Ectodermal cell (in vitro differentiated cells): ENCODE data around the gene WWOX.

ENCODE experiments used
- H3K27ac ChIP-seq: 2 replicates; pipeline ENCODE4 v1.7.0; 2013; ENCODE audit warnings: mild to moderate bottlenecking, low read depth, low read length; ENCODE audit not compliant: insufficient read depth, poor library complexity, severe bottlenecking
- H3K27me3 ChIP-seq: 2 replicates; pipeline ENCODE4 v1.7.0; 2013; ENCODE audit warnings: mild to moderate bottlenecking, low read length; ENCODE audit not compliant: insufficient read depth, control insufficient read depth, poor library complexity, severe bottlenecking
- H3K36me3 ChIP-seq: one replicate; pipeline ENCODE4 v1.7.0; 2013; ENCODE audit warnings: low read length; ENCODE audit not compliant: control insufficient read depth, insufficient read depth
- H3K4me1 ChIP-seq: one replicate; pipeline ENCODE4 v1.7.0; 2013; ENCODE audit warnings: low read length; ENCODE audit not compliant: control insufficient read depth, insufficient read depth
- H3K4me3 ChIP-seq: 2 replicates; pipeline ENCODE4 v1.7.0; 2013; ENCODE audit warnings: low read depth, low read length, control low read depth; ENCODE audit not compliant: insufficient read depth
- H3K9me3 ChIP-seq: 2 replicates; pipeline ENCODE4 v1.7.0; 2013; ENCODE audit warnings: mild to moderate bottlenecking, low read length, moderate library complexity; ENCODE audit not compliant: control insufficient read depth
- WGBS, 2 experiments: methylation state at CpG; one replicate each; pipeline ENCODE4 v1.1.7; 2013; ENCODE audit warnings: missing lambda C conversion rate in 2 of 2; 5-methylcytosine and 5-hydroxymethylcytosine counted together

The WWOX gene

DNA sequence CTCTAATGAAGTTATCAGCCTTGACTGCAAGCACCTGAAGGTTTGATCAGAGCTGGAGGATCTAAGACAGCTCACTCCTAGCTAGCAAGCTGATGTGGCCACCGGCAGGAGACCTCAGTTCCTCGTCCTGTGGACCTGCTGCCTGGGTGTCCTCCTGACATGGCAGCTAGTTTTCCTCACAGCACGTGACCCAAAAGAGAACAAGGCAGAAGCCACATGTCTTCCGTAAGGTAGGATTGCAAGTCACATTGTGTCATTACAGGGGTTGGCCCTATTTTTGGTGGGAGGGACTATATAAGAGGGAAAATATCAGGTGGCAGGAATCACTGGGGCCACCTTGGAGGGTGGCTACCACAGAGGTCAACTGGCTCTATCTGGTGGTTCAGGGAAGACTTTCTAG, 18.1 kb upstream of the WWOX start:
- no peaks in the 10 kb centered on the region for H3K27me3 ChIP-seq
- no peaks in the 10 kb centered on the region for H3K36me3 ChIP-seq

DNA sequence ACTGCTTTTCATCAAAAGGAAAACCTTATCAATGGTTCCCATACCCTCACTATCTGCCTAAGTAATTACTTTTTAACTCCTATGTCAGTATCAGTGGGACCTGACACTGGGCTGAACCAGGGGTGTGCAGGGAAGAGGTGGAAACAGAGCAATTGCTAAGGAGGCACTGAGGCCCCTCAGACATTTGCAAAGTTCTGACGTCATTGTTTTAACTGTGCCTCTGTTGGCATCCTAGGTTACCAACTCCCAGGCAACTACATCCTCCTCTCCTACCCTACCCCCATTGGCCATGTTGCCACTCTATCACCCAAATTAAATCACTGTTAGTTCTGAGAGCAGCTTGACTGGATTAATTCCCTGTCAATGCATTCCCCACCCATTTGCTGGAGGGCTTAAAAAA, 8.0 kb upstream of the WWOX start:
- Histone ChIP-seq H3K4me1 (no peaks in the 10 kb centered on the region), H3K4me3 (no peak overlapping the region), H3K27me3 (no peaks in the 10 kb centered on the region), H3K36me3 (no peaks in the 10 kb centered on the region), H3K9me3 (no peaks in the 10 kb centered on the region), H3K27ac (no peak overlapping the region)
- WGBS, 2 experiments = 82 to 84% methylated on average over 1 of the region's 1 CpG

More for the DNA sequence above, 18.1 kb upstream of the WWOX start:
- Histone ChIP-seq H3K9me3 (no peaks in the 10 kb centered on the region), H3K4me3 (no peak overlapping the region), H3K27ac (no peak overlapping the region), H3K4me1 (no peaks in the 10 kb centered on the region)
- WGBS, 2 experiments = 92 to 94% methylated on average over 4 of the region's 4 CpGs

DNA sequence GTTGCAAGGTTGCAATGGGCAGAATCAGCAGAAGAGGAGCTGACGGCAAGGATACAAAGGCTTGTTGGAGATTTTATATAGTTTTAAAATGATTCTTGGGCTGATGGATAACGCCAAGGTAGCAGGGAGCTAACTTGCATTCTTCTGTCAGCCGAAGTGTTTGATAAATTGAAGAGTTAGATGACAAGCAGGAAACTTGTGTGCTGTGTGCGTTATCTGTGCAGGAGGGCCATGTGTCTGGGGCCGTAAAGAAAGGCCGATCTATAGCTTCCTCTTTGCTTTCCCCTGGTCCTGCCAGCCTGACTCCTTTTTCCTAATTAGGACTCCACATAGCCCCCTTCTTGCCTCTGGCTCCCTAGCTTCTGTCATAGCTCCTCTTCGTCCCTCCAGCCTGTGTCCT, 6.7 kb upstream of the WWOX start:
- Histone ChIP-seq H3K27ac (no peak overlapping the region), H3K27me3 (no peaks in the 10 kb centered on the region), H3K9me3 (no peaks in the 10 kb centered on the region), H3K4me3 (no peak overlapping the region), H3K4me1 (no peaks in the 10 kb centered on the region), H3K36me3 (no peaks in the 10 kb centered on the region)
- WGBS, 2 experiments = 90% methylated on average over 7 of the region's 7 CpGs

DNA sequence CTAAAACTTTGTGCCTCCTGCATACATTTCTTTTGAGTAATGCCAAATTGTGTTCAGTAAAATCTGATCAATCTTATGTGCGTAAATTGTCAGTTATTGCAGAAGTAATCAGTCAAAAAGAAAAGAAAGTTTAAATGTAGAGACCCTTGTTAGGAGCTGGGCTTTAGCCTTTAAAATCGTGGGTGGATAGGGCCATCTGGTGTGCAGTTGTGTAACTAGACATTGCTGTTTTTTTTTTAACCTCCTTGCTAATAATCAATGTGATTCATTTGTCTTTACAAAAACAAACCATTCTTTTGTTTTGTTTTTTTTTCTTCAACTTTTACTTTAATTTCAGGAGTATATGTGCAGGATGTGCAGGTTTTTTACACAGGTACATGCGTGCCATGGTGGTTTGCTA, 5.3 kb upstream of the WWOX start:
- 85 to 90% methylated on average over 3 of the region's 3 CpGs for WGBS, 2 experiments
- H3K4me1 ChIP-seq = no peaks in the 10 kb centered on the region
- H3K4me3 ChIP-seq = no peak overlapping the region
- H3K27ac ChIP-seq = no peak overlapping the region
- H3K9me3 ChIP-seq = no peaks in the 10 kb centered on the region
- no peaks in the 10 kb centered on the region for H3K36me3 ChIP-seq
- H3K27me3 ChIP-seq = no peaks in the 10 kb centered on the region

DNA sequence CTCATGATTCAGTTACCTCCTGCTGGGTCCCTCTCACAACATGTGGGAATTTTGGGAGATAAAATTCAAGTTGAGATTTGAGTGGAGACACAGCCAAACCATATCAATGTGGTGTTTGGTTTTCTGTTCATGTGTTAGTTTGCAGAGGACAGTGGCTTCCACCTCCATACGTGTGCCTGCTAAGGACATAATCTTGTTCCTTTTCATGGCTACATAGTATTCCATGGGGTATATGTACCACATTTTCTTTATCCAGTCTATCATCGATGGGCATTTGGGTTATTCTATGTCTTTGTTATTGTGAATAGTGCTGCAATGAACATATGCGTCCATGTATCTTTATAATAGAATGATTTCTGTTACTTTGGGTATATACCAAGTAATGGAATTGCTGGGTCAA, 4.5 kb upstream of the WWOX start:
- H3K27ac ChIP-seq = no peak overlapping the region
- H3K36me3 ChIP-seq = no peaks in the 10 kb centered on the region
- no peak overlapping the region for H3K4me3 ChIP-seq
- H3K27me3 ChIP-seq = no peaks in the 10 kb centered on the region
- H3K9me3 ChIP-seq = no peaks in the 10 kb centered on the region
- H3K4me1 ChIP-seq = no peaks in the 10 kb centered on the region
- 79 to 90% methylated on average over 2 to 3 of the region's 3 CpGs for WGBS, 2 experiments

DNA sequence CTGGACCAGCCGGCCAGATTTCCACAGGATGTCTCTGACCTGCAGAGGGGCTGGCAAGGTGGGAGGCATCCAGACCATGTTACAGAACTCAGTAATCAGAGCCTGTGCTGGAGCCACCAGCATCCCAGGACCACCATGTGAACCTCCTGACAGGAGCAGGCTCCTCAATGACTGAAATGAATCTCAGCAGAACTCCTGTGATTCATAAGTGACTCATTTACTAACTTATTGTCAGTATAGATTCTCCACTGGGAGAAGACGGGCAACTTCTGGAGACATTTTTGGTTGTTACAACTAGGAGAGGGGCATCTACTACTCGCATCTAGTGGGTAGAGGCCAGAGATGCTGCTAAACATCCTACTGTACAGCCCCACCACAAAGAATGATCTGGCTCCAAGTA, 3.1 kb upstream of the WWOX start:
- H3K27ac ChIP-seq = no peak overlapping the region
- no peak overlapping the region for H3K4me3 ChIP-seq
- no peaks in the 10 kb centered on the region for H3K36me3 ChIP-seq
- H3K9me3 ChIP-seq = no peaks in the 10 kb centered on the region
- 96% methylated on average over 3 of the region's 3 CpGs for WGBS, 2 experiments
- no peaks in the 10 kb centered on the region for H3K27me3 ChIP-seq
- no peaks in the 10 kb centered on the region for H3K4me1 ChIP-seq

DNA sequence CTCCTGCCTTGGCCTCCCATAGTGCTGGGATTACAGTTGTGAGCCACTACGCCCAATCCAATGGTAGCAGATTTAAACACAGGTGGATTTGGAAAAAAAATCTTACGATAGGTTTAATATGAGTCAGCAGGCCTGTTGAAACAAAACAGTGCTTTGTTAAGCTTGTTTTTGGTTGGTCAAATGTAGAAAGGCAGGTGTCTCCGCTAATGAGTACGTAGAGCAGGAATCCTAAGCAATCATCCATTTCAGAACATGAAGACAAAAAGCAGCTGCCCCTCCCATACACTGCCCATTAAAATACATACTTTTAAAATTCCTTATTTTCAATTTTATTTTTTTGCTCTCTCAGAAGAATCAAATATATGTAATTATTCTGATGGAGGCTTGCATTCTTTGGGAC, 1.9 kb upstream of the WWOX start:
- no peaks in the 10 kb centered on the region for H3K27me3 ChIP-seq
- H3K9me3 ChIP-seq = no peaks in the 10 kb centered on the region
- WGBS, 2 experiments = 94 to 97% methylated on average over 4 of the region's 4 CpGs
- H3K4me1 ChIP-seq = peaks cover 1% of the 10 kb centered on the region
- H3K36me3 ChIP-seq = no peaks in the 10 kb centered on the region
- H3K27ac ChIP-seq = no peak overlapping the region
- H3K4me3 ChIP-seq = no peak overlapping the region

DNA sequence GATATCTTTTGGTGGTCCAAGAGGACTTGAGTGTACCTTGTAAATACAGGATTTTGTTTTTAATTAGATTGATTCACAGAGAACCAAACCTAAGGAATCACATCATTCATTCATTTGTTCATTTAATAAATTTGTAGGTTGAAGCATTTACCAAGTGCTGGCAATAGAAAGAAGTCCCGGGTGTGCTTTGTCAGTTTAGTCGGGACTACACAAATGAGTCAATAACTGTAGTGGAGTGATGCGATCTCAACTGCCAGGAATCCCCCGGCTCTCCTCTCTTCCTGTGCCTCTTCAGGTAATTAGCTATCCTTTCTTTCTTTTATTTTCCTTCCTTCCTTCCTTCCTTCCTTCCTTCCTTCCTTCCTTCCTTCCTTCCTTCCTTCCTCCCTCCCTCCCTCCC, 1.4 kb upstream of the WWOX start:
- Histone ChIP-seq H3K4me1 (peaks cover 5% of the 10 kb centered on the region), H3K27me3 (no peaks in the 10 kb centered on the region), H3K27ac (no peak overlapping the region), H3K4me3 (no peak overlapping the region), H3K9me3 (no peaks in the 10 kb centered on the region), H3K36me3 (no peaks in the 10 kb centered on the region)
- 92% methylated on average over 4 of the region's 4 CpGs for WGBS, 2 experiments

DNA sequence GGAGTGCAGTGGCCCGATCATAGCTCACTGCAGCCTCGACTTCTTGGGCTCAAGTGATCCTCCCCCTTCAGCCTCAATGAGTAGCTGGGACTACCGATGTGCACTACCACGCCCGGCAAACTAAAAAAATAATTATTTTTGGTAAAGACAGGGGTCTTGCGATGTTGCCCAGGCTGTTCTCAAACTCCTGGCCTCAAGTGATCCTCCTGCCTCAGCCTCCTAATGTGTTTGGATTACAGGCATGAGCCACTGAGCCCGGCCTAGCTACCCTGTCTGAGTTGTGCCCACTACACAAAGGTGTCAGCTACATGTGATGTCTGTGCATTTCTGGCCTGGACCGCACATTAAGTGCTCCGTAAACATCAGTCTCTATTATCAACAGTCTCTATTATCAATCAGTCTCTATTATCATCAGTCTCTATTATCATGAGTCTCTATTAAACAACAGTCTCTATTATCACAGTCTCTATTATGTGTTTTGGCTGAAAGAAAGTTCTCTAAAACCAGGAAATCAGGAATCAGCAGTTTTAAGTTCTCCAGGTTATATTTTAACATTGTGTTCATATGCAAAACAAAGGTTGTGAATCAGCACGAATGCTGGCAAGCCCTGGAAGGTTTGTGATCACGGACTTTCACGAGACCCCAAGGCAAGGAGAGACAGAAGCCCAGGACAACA, 721 bp upstream of the WWOX start:
- Histone ChIP-seq H3K9me3 (no peaks in the 10 kb centered on the region), H3K4me1 (peaks cover 5% of the 10 kb centered on the region), H3K27ac (no peak overlapping the region), H3K27me3 (no peaks in the 10 kb centered on the region), H3K4me3 (peak overlapping the region; percentile 78), H3K36me3 (no peaks in the 10 kb centered on the region)
- WGBS, 2 experiments = 68 to 71% methylated on average over 12 of the region's 12 CpGs

DNA sequence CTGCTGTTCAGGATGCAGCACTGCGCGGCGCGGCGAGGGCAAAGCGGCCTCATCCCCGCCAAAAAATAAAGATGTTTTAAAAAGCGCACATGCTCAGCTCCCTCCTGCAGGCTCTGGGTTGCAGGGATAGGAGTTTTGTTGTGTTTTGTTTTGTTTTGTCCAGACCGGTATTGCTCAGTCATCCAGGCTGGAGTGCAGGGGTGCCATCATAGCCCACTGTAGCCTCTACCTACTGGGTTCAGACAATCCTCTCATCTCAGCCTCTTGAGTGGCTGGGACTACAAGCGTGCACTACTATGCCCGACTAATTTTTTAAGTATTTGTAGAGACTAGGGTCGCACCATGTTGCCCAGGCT, 636 bp downstream of the WWOX start:
- 13 to 20% methylated on average over 12 of the region's 12 CpGs for WGBS, 2 experiments
- peak overlapping the region; percentile 78 for H3K4me3 ChIP-seq

DNA sequence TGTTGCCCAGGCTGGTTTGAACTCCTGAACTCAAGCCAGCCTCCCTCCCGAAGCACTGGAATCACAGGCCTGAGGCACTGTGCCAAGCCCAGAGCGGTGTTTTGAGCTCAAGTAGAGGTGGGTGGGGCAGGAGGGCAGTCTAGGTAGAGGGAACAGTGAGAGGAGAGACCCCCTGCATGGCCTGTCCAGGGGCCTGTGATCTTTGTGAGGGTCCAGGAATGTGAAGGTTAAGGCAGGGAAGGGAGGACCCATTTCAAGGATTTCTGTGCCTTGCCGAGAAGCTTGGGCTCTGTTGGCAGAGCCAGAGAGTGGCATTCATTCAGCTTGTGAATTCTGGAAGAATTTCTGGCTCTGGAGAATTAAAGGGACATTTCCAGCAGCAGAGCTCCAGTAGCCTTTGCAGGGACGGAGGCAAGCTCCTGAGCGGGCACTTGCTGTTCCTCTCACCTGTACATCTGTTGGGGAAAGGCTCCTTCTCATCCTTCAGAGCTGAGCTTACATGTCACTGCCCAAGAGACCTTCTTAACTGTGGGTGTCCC, 2.7 kb downstream of the WWOX start:
- Histone ChIP-seq H3K4me1 (peaks cover 5% of the 10 kb centered on the region), H3K36me3 (no peaks in the 10 kb centered on the region), H3K4me3 (no peak overlapping the region), H3K27me3 (no peaks in the 10 kb centered on the region), H3K9me3 (no peaks in the 10 kb centered on the region), H3K27ac (no peak overlapping the region)
- 91 to 92% methylated on average over 5 of the region's 5 CpGs for WGBS, 2 experiments

More for the DNA sequence above, 636 bp downstream of the WWOX start:
- H3K36me3 ChIP-seq = no peaks in the 10 kb centered on the region
- H3K4me1 ChIP-seq = peaks cover 5% of the 10 kb centered on the region
- H3K27me3 ChIP-seq = no peaks in the 10 kb centered on the region
- H3K9me3 ChIP-seq = no peaks in the 10 kb centered on the region
- no peak overlapping the region for H3K27ac ChIP-seq
